RPMI7951 (cell line): Measurements from ENCODE around the gene TAGLN. TPM values are rescaled to one million over a fixed set of nuclear protein-coding genes. Genes with fewer than 3 reads are reported as not detected.

ENCODE experiments used
- DNase-seq: peaks from one replicate; pipeline ENCODE4 v3.0.0-alpha.2; 2012; ENCODE audit warnings: low read depth
- total RNA-seq: library from RNA; depleted of rRNA; stranded (reverse); fragments of >200 nt; shearing (Covaris generic); gene quantifications from 2 replicates; pipeline ENCODE4 v1.2.3, GENCODE V29; 2014; rRNA removed

TAGLN gene
- 319 and 359 TPM in 2 replicates for total RNA-seq

GRCh38 chr11:117199053-117199915 is at the start of gene TAGLN:
TSS of gene TAGLN (plus strand) at chr11:117199370. CDS start at chr11:117203014, 3,644 bp downstream.
- peak; percentile 84 for DNase-seq

- no peak for DNase-seq
Measured at GRCh38 chr11:117152066-117152465, 47.1 kb upstream of the TAGLN start.

- no peak for DNase-seq
Measured at GRCh38 chr11:117154468-117154867, 44.7 kb upstream of the TAGLN start.

GRCh38 chr11:117157507-117157906 is 41.7 kb upstream of the TAGLN start:
- DNase-seq: no peak

- DNase-seq: no peak
Measured at GRCh38 chr11:117159892-117160291, 39.3 kb upstream of the TAGLN start.

GRCh38 chr11:117160826-117161225 is 38.3 kb upstream of the TAGLN start:
- DNase-seq: no peak

GRCh38 chr11:117166491-117166890 is 32.7 kb upstream of the TAGLN start:
- no peak for DNase-seq

GRCh38 chr11:117169736-117170135 is 29.4 kb upstream of the TAGLN start:
- DNase-seq: no peak

GRCh38 chr11:117170210-117170609 is 29.0 kb upstream of the TAGLN start:
- no peak for DNase-seq

- DNase-seq: no peak
Measured at GRCh38 chr11:117171007-117171403, 28.2 kb upstream of the TAGLN start.

- no peak for DNase-seq
Measured at GRCh38 chr11:117171404-117172061, 27.6 kb upstream of the TAGLN start.

- peak; percentile 38 for DNase-seq
Measured at GRCh38 chr11:117172724-117173421, 26.3 kb upstream of the TAGLN start.

GRCh38 chr11:117175104-117175503 is 24.1 kb upstream of the TAGLN start:
- peak; percentile 25 for DNase-seq

GRCh38 chr11:117175781-117176180 is 23.4 kb upstream of the TAGLN start:
- DNase-seq: no peak

- no peak for DNase-seq
Measured at GRCh38 chr11:117176186-117176585, 23.0 kb upstream of the TAGLN start.

GRCh38 chr11:117177534-117178209 is 21.5 kb upstream of the TAGLN start:
- DNase-seq: no peak

- DNase-seq: peak; percentile 92
Measured at GRCh38 chr11:117178210-117179034, 20.7 kb upstream of the TAGLN start, which contains the start of gene SIDT2. TSS of gene SIDT2 (plus strand) at chr11:117178743. CDS start at chr11:117179264, 521 bp downstream.

- DNase-seq: peak; percentile 46
Measured at GRCh38 chr11:117179048-117179999, 19.8 kb upstream of the TAGLN start.

GRCh38 chr11:117180020-117180419 is 19.1 kb upstream of the TAGLN start:
- peak; percentile 55 for DNase-seq
